GM13976 (cell line): ENCODE measurements around the gene ECT2L.
A peak's percentile ranks its signal among the peaks of the same experiment; 100 is the strongest.

Experiments used
- DNase-seq: peaks from one replicate; pipeline ENCODE4 v3.0.0; 2012; ENCODE audit warnings: low spot score
- in situ Hi-C: fragments of 300-500 bp; cut with MboI; formaldehyde crosslinking; loops from one replicate; pipeline ENCODE4 v1.12.0; 2022; ENCODE audit warnings: low sequenced_read_pairs, mixed read lengths, inconsistent platforms; ENCODE audit not compliant: unreplicated experiment
- TF ChIP-seq, protein P1 (sequence below): IDR thresholded peaks from 2 replicates; pipeline ENCODE4 v1.5.1; 2012; ENCODE audit warnings: borderline replicate concordance, mild to moderate bottlenecking; ENCODE audit not compliant: insufficient read depth; ENCODE audit errors: extremely low read depth, missing control alignments, control extremely low read depth

Gene ECT2L

DNA sequence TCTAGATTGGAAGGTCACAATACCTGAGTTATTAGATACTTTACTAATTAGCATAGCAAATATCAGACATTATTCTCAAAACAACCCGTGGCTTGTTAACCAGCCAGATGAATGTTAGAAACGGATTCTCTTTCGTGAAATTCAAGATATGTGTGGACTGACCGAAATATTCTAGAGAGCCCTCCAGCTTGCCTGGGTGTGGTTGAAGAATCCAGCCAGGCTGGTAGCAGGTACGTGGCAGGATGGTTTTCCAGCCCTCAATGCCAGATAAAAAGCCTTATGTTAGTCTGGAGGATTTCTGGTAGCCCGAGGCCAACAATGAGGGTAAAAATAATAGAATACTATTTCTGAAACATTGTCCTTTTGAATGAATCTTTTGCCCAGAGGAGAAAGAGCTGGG, 19.3 kb downstream of the ECT2L start:
- TF ChIP-seq, protein P1, sequence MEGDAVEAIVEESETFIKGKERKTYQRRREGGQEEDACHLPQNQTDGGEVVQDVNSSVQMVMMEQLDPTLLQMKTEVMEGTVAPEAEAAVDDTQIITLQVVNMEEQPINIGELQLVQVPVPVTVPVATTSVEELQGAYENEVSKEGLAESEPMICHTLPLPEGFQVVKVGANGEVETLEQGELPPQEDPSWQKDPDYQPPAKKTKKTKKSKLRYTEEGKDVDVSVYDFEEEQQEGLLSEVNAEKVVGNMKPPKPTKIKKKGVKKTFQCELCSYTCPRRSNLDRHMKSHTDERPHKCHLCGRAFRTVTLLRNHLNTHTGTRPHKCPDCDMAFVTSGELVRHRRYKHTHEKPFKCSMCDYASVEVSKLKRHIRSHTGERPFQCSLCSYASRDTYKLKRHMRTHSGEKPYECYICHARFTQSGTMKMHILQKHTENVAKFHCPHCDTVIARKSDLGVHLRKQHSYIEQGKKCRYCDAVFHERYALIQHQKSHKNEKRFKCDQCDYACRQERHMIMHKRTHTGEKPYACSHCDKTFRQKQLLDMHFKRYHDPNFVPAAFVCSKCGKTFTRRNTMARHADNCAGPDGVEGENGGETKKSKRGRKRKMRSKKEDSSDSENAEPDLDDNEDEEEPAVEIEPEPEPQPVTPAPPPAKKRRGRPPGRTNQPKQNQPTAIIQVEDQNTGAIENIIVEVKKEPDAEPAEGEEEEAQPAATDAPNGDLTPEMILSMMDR: no peak
- in situ Hi-C loops: loop anchor here (10.0 to 25.0 kb wide), 2 partner anchors 297 to 550 kb away; no protein-coding TSS in a partner anchor
- DNase-seq: no peak

DNA sequence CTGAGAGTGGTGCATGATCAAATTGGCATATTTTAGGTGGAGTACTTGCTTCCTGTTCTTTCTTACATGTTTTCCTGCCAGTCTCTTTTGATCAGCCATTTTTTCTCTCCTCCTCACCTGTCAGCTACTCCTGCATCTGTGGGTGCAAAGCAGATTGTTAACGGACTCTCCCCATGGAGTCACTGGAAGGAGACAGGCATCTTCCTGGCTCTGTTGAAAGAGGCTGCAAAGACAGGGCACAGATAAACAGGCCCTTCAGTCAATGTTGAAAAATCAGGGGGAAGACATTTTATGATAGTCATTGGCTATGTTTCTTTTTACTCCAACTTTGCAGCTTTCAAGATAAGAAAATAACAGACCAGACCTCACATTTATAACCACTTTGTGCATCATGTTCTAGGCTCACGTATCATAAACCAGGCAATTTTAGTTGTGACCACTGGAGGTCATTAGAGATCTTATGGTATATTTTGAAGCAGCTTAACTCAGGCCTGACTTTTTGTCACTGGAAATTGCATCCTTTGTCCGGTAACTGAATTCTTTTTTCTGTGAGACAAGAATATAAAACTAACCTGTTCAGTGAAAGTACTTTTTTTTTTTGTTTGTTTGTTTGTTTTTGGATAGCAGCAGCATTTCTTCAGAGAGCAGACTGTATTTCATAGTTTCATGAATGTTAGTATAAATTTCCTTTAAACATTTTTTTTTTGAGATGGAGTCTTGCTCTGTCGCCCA, 20.1 kb downstream of the ECT2L start:
- DNase-seq: peak; percentile 61
- in situ Hi-C loops: loop anchor here (10.0 to 25.0 kb wide), 2 partner anchors 296 to 549 kb away; no protein-coding TSS in a partner anchor

DNA sequence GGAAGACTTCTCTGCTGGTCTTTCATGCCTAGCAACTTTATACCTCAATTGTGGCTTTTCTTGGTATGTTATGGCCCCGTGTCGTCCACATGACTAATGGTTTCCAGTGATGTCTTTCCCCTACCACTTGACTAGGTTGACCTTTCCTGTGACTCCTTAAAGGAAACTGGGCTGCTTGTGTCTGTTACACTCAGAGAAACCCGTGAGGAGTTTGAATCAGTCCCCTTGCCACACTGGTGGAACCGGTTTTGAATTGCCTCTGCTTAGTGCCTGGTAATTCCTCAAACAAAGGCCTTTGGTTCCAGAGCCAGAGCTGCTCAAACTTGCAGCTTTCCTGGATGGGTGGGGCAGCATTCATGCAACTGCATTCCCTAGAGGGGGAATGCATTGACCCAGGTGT, 21.9 kb downstream of the ECT2L start:
- TF ChIP-seq, protein P1: no peak
- in situ Hi-C loops: loop anchor here (10.0 to 25.0 kb wide), 2 partner anchors 295 to 547 kb away; no protein-coding TSS in a partner anchor
- peak; percentile 33 for DNase-seq

More for the DNA sequence above, 20.1 kb downstream of the ECT2L start:
- TF ChIP-seq, protein P1: peak; percentile 53

DNA sequence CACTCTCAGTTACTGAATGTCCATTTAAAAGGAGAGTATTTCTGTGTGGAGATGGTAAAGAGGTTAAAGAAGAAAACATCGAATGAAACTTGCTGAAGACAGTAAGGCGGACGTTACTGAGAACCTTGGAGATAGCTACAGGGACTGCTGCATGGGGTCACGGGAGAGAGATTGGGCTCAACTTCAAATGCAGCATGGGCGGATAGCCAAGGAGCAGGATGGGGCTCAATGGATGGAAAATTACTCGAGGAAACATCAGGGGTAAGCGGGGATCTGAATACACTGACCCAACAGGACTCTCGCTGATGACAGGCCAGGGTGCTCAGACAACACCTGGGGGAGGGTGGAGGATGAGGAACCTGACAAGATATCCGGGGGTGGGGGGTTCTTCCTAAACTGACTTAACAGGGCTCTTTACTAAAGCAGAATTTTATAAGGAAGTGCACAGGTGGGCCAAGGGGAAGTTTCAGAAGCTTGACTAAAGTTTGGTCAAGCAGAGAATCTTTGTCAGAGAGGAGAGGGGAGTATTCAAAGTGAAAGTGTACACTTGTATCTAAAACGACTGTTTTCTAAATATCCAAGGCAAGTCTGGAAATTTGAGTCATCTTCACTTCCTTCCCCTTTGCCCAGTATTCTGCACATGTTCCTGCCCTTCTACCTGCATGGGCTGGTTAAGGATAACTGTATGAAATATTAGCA, 22.8 kb downstream of the ECT2L start:
- DNase-seq: peak; percentile 54
- TF ChIP-seq, protein P1: no peak
- in situ Hi-C loops: loop anchor here (10.0 to 25.0 kb wide), 2 partner anchors 294 to 546 kb away; no protein-coding TSS in a partner anchor

DNA sequence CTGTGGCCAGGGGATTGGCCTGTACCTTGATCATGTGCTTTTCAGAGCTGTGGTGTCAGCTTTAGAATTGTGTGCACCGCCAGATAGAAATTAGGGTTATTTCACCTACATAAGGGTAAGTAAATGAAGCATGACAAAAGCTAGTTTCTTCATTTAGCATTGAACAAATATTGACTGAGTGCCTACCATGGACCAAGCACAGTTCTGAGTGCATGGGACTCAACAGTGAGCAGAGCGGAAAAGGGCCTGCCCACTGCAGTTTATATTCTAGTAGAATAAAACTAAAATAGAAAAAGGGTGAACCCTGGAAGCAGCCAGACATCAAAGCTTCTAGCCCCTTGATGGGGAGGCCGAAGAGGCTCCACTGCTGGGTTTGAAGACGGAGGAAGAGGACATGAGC, 25.6 kb downstream of the ECT2L start:
- DNase-seq: no peak
- TF ChIP-seq, protein P1: no peak
- in situ Hi-C loops: loop anchor here (25.0 kb wide), 1 partner anchor 291 kb away; no protein-coding TSS in a partner anchor

DNA sequence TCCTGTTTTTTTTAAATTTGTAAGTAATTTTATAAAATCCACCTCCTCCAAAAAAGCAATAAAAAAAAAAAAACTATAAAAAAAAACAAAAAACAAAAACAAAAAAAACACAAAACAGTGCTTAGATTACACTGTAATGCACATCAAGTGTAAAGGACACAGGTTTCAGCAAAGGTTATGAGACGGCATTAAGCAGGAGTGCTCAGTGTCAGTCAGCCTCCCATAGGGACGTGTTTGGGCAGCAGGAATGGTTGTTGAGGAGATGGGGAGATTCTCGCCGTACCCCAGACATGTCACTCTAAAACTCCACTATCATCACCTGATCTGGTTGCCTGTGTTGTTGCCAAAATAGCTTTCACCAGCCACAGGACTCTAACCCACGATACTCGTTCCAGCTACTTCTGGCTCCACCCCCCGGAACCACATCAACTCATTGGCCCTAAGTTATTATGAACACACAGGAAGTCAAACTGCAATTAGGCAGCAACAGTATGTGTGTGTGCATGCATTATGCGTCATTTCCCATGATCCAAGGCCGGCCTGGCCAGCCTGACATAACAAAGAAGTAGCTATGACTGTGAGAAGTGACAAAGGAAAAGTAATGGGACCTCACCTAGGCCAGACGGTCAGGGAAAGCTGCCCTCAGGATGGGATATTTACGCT, 28.7 kb downstream of the ECT2L start:
- in situ Hi-C loops: loop anchor here (25.0 kb wide), 1 partner anchor 288 kb away; no protein-coding TSS in a partner anchor
- TF ChIP-seq, protein P1: no peak
- no peak for DNase-seq
